OCI-LY7 (cell line): ENCODE results near the gene SLC23A1. TPM values are rescaled to one million over a fixed set of nuclear protein-coding genes. Genes with fewer than 3 reads are reported as not detected.

Source experiments
- BruUV-seq: library from RNA; stranded (reverse); fragments of 400-500 nt; replicated peaks from 2 replicates; lab custom pipeline; 2021; lab: Mats Ljungman, UMichigan
- CTCF ChIA-PET: fragments of 300-600 bp; sonication (Branson Sonifier 250); formaldehyde crosslinking; loops from one replicate; lab custom pipeline; 2022; ENCODE audit warnings: antibody characterized with exemption; ENCODE audit not compliant: unreplicated experiment; lab: Charles Lee
- POLR2A ChIA-PET: fragments of 300-600 bp; sonication (Branson Sonifier 250); formaldehyde crosslinking; loops from one replicate; lab custom pipeline; 2022; ENCODE audit warnings: antibody characterized with exemption; lab: Charles Lee
- DNase-seq: peaks from one replicate; pipeline ENCODE4 v3.0.0-alpha.2; 2015; ENCODE audit warnings: low spot score
- H2AFZ ChIP-seq: fragments of 200-600 bp; sonication (generic), shearing (Covaris generic); 2 replicates; pipeline ENCODE4 v1.6.1; 2014; ENCODE audit warnings: mild to moderate bottlenecking, antibody characterized with exemption, low read length, moderate library complexity
- H3K27ac ChIP-seq: fragments of 200-600 bp; sonication (generic); 2 replicates; pipeline ENCODE4 v1.5.1; 2014; ENCODE audit warnings: mixed run types, low read depth, mild to moderate bottlenecking, moderate library complexity, low read length, inconsistent platforms; ENCODE audit not compliant: poor library complexity, severe bottlenecking
- H3K36me3 ChIP-seq: fragments of 200-600 bp; sonication (generic); 2 replicates; pipeline ENCODE4 v1.6.1; 2014; ENCODE audit warnings: mild to moderate bottlenecking, antibody characterized with exemption, low read length, moderate library complexity, mixed read lengths; ENCODE audit not compliant: insufficient read depth
- H3K4me1 ChIP-seq: fragments of 200-600 bp; sonication (generic); 2 replicates; pipeline ENCODE4 v1.5.1; 2014; ENCODE audit warnings: mild to moderate bottlenecking, low read length; ENCODE audit not compliant: insufficient read depth, poor library complexity, severe bottlenecking
- H3K4me2 ChIP-seq: fragments of 200-600 bp; sonication (generic); 2 replicates; pipeline ENCODE4 v1.6.1; 2014; ENCODE audit warnings: mild to moderate bottlenecking, low read length
- H3K4me3 ChIP-seq: fragments of 200-600 bp; sonication (generic); 2 replicates; pipeline ENCODE4 v1.5.1; 2014; ENCODE audit warnings: mild to moderate bottlenecking, low read depth, low read length; ENCODE audit not compliant: poor library complexity, severe bottlenecking
- H3K79me2 ChIP-seq: fragments of 200-600 bp; sonication (generic); 2 replicates; pipeline ENCODE4 v1.6.1; 2016; ENCODE audit warnings: low read depth, mild to moderate bottlenecking, low read length, moderate library complexity, mixed read lengths; ENCODE audit not compliant: insufficient read depth
- H3K9me2 ChIP-seq: fragments of 200-600 bp; sonication (generic); 2 replicates; pipeline ENCODE4 v1.6.1; 2016; ENCODE audit warnings: mild to moderate bottlenecking, low read length, mixed read lengths; ENCODE audit not compliant: insufficient read depth
- H3K9me3 ChIP-seq: fragments of 200-600 bp; sonication (generic); 2 replicates; pipeline ENCODE4 v1.6.1; 2014; ENCODE audit warnings: mild to moderate bottlenecking, mixed run types, low read length, mixed read lengths
- H4K20me1 ChIP-seq: fragments of 200-600 bp; sonication (generic); 2 replicates; pipeline ENCODE4 v1.6.1; 2014; ENCODE audit warnings: mild to moderate bottlenecking, antibody characterized with exemption, low read length, moderate library complexity, mixed read lengths; ENCODE audit not compliant: insufficient read depth
- EZH2phosphoT487 ChIP-seq: fragments of 200-600 bp; sonication (generic); IDR thresholded peaks from 2 replicates; pipeline ENCODE4 v1.6.1; 2018; ENCODE audit warnings: low read depth, borderline replicate concordance, mild to moderate bottlenecking, mixed run types, antibody characterized with exemption, low read length, moderate library complexity, mixed read lengths
- intact Hi-C: fragments of 100-400 bp; cut with micrococcal nuclease; formaldehyde crosslinking; loops from one replicate; pipeline ENCODE4 v1.10.0; 2022; ENCODE audit not compliant: unreplicated experiment
- total RNA-seq, 2 experiments: library from RNA; depleted of rRNA in 1 of 2; stranded (reverse); fragments of >200 nt in 1 of 2; shearing (Covaris generic) in 1 of 2; gene quantifications; 2 replicates each; pipeline ENCODE4 v1.2.3, GENCODE V29; 2014 to 2022
- TF ChIP-seq, protein P1 (sequence below): fragments of 200-600 bp; sonication (generic); conservative IDR thresholded peaks from 2 replicates; pipeline ENCODE4 v1.5.1; 2014; ENCODE audit warnings: mild to moderate bottlenecking, antibody characterized with exemption, low read length, moderate library complexity, mixed read lengths

SLC23A1 gene
- total RNA-seq, 2 experiments from 2014 or later = 20.3 to 63.1 TPM

DNA sequence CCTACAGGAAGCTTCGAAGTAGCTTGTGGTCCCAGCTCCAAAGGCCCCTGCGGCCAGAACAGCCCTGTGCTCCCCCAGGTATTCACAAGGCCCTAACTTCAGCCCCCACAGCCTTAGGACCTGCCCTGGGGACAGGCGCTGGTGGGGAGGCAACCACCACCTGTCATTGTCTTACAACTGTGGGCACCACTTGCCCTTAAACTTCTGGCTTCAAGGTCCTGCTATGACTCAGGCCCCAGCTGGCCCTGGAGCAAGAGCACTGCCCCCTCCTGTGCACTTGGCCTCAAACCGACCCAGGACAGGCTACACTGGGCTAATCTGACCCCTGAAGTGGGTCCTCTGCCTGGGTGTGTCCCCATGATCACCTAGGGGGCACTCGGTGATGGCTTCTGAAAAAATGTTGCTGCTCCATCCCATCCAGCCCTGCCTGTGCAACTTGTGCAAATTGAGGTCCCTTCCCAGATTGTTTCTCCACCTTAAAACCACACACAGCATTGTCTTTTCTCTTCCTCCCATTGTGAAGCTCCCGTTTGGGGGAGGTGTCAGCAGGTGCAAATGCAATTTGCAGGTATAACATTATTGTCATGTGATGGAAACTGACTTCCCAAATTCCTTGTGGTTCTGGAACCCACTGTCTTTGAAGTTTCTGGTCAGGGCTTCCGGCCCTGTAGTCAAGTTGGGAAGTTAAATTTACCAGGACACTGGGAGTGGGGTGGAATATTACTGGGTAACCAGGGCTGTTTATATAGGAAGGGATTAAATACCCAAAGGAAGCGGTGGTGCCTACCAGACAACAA is 12.9 kb upstream of the SLC23A1 start:
- peaks cover 46% of the 10 kb centered on the region for H3K4me1 ChIP-seq
- peak overlapping the region; percentile 35 for H3K4me2 ChIP-seq
- intact Hi-C loops = no loop called here
- DNase-seq = no peak
- H3K27ac ChIP-seq = no peak overlapping the region
- ChIA-PET CTCF (no interaction called here), POLR2A (interaction anchor here (1.8 kb wide), 1 partner anchor 11 kb away, joined by 7 read pairs; no protein-coding TSS in a partner anchor)
- H3K9me2 ChIP-seq = no peaks in the 10 kb centered on the region
- no peak for TF ChIP-seq EZH2phosphoT487
- TF ChIP-seq, protein P1, sequence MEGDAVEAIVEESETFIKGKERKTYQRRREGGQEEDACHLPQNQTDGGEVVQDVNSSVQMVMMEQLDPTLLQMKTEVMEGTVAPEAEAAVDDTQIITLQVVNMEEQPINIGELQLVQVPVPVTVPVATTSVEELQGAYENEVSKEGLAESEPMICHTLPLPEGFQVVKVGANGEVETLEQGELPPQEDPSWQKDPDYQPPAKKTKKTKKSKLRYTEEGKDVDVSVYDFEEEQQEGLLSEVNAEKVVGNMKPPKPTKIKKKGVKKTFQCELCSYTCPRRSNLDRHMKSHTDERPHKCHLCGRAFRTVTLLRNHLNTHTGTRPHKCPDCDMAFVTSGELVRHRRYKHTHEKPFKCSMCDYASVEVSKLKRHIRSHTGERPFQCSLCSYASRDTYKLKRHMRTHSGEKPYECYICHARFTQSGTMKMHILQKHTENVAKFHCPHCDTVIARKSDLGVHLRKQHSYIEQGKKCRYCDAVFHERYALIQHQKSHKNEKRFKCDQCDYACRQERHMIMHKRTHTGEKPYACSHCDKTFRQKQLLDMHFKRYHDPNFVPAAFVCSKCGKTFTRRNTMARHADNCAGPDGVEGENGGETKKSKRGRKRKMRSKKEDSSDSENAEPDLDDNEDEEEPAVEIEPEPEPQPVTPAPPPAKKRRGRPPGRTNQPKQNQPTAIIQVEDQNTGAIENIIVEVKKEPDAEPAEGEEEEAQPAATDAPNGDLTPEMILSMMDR = no peak
- no peaks in the 10 kb centered on the region for H4K20me1 ChIP-seq
- no TSS peak for BruUV-seq
- H3K36me3 ChIP-seq = peaks cover 26% of the 10 kb centered on the region
- H3K9me3 ChIP-seq = no peaks in the 10 kb centered on the region
- no peak overlapping the region for H3K4me3 ChIP-seq
- H2AFZ ChIP-seq = no peak overlapping the region
- H3K79me2 ChIP-seq = peaks cover 15% of the 10 kb centered on the region; the same call in 1 of the 2 replicates

DNA sequence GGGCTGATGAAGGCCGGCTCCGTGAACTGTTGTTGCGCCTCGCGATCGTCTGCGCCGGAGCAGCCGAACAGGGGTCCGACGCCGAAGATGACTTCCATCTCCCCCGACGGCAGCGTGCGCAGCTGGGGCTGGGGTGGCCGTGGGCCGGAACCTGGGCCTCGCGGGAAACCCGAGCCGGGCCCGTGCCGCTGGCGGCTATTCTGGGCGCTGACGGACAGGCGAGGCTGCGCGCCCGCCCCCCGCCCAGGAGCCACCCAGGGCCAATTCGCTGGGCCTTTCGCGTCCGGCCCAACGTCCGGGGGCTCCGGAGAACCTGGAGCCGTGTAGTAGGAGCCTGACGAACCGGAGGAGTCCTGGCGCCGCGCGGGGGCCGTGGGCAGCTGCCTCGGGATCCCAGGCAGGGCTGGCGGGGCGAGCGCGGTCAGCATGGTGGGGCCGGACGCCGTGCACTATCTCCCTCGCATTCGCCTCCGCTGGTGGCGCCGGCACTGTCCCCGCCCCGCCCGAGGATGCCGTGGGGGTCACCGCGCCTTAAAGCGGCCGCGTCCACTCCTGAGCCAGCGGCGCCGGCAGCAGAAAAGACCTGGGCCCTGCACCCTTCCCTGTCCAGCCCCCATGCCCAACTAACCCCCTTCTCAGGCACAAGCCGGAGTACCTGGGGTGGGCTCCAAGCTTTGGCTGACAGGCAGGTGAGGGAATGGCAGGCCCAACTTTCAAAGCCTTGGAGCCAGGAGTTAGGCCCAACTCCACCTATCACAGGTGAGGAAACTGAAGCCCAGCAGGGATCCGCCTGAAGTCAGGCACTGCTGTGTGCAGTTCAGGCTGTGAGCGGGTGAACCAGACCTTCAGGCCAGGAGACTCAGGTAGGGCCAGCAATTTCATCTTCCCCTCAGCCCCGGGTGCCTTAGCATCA is 11.8 kb upstream of the SLC23A1 start, which contains the start of gene PROB1:
TSS of gene PROB1 (minus strand) at position 451 of the 913 bp plus-strand sequence. CDS start at position 428, 23 bp downstream.
- POLR2A ChIA-PET = interaction anchor here (1.8 kb wide), 1 partner anchor 12 kb away, joined by 7 read pairs; no protein-coding TSS in a partner anchor

More for the DNA sequence above, 11.8 kb upstream of the SLC23A1 start, which contains the start of gene PROB1:
- no peaks in the 10 kb centered on the region for H3K9me3 ChIP-seq
- no peak for DNase-seq
- peaks cover 27% of the 10 kb centered on the region; the same call in 1 of the 2 replicates for H3K79me2 ChIP-seq
- H3K4me3 ChIP-seq = peak within 1 kb of the TSS; percentile 79
- H3K27ac ChIP-seq = peak within 1 kb of the TSS; percentile 90
- intact Hi-C loops = loop anchor here (5.0 kb wide), 2 partner anchors 118 to 818 kb away; partner anchors contain the start of gene HSPA9
- CTCF ChIA-PET = no interaction called here
- no peaks in the 10 kb centered on the region for H4K20me1 ChIP-seq
- no TSS peak for BruUV-seq
- H3K4me1 ChIP-seq = peaks cover 57% of the 10 kb centered on the region
- H3K9me2 ChIP-seq = no peaks in the 10 kb centered on the region
- TF ChIP-seq, protein P1 = no peak
- no peak for TF ChIP-seq EZH2phosphoT487
- H3K36me3 ChIP-seq = peaks cover 28% of the 10 kb centered on the region
- peak within 1 kb of the TSS; percentile 99 for H3K4me2 ChIP-seq
- no peak within 1 kb of the TSS for H2AFZ ChIP-seq
